ENCODE measurements around the gene IL6ST.
"Not testable (repeated sequence)": the region's sequence is repeated elsewhere in the genome, so short reads cannot be mapped to it uniquely, and the experiment has no call there.

IL6ST gene

GRCh38 chr5:55988979-55989638 lies 5.7 kb downstream of the IL6ST start:
- TF ChIP-seq CTCF (IDR thresholded peaks at IDR 0.05): no peak
- no peak overlapping the region for H3K27ac ChIP-seq
- DNase-seq: no peak
- no peaks in the 10 kb centered on the region for H3K9me3 ChIP-seq
- H3K27me3 ChIP-seq: no peaks in the 10 kb centered on the region
- intact Hi-C loops (cut with DNase I; ENCODE audit: low total_unique reads): no loop called here
- H3K4me3 ChIP-seq: no peak overlapping the region
- peaks cover 0 to 63% (median 35%) of the 10 kb centered on the region in 4 donors for H3K4me1 ChIP-seq
- H3K36me3 ChIP-seq: no peaks in the 10 kb centered on the region

- H3K36me3 ChIP-seq; H3K9me3 ChIP-seq; intact Hi-C loops (cut with DNase I; ENCODE audit: low total_unique reads); H3K27ac ChIP-seq; DNase-seq; H3K4me3 ChIP-seq; H3K27me3 ChIP-seq: not testable (repeated sequence)
- peaks cover 0 to 70% (median 40%) of the 10 kb centered on the region in 4 donors for H3K4me1 ChIP-seq
These were observed 6.3 kb downstream of the IL6ST start for GRCh38 chr5:55988428-55988827.

- intact Hi-C loops (cut with DNase I; ENCODE audit: low total_unique reads): no loop called here
- no peak for TF ChIP-seq CTCF (IDR thresholded peaks at IDR 0.05)
- peaks cover 0 to under 1% (median 0%) of the 10 kb centered on the region in 3 donors for H3K36me3 ChIP-seq
- H3K4me3 ChIP-seq: no peak overlapping the region
- H3K9me3 ChIP-seq: no peaks in the 10 kb centered on the region
- H3K4me1 ChIP-seq: peaks cover 0 to 64% (median 37%) of the 10 kb centered on the region in 4 donors
- H3K27ac ChIP-seq: no peak overlapping the region
- DNase-seq: no peak
- H3K27me3 ChIP-seq: no peaks in the 10 kb centered on the region
These were observed 7.8 kb downstream of the IL6ST start for GRCh38 chr5:55986931-55987330.

- H3K4me1 ChIP-seq: peaks cover 0 to 51% (median 26%) of the 10 kb centered on the region in 4 donors
- no peak overlapping the region for H3K4me3 ChIP-seq
- no peak for DNase-seq
- intact Hi-C loops (cut with DNase I; ENCODE audit: low total_unique reads): no loop called here
- peaks cover 0 to 18% (median 15%) of the 10 kb centered on the region in 3 donors for H3K36me3 ChIP-seq
- no peaks in the 10 kb centered on the region for H3K9me3 ChIP-seq
- H3K27me3 ChIP-seq: no peaks in the 10 kb centered on the region
- no peak for TF ChIP-seq CTCF (IDR thresholded peaks at IDR 0.05)
- H3K27ac ChIP-seq: no peak overlapping the region
These were observed 9.6 kb downstream of the IL6ST start for GRCh38 chr5:55985181-55985580.

GRCh38 chr5:55983986-55984385 lies 10.8 kb downstream of the IL6ST start:
- no peak overlapping the region for H3K4me3 ChIP-seq
- H3K9me3 ChIP-seq: no peaks in the 10 kb centered on the region
- H3K36me3 ChIP-seq: peaks cover 0 to 21% (median 20%) of the 10 kb centered on the region in 3 donors
- intact Hi-C loops (cut with DNase I; ENCODE audit: low total_unique reads): no loop called here
- no peak overlapping the region for H3K27ac ChIP-seq
- H3K4me1 ChIP-seq: peaks cover 0 to 39% (median 18%) of the 10 kb centered on the region in 4 donors
- no peaks in the 10 kb centered on the region for H3K27me3 ChIP-seq
- DNase-seq: no peak
- TF ChIP-seq CTCF (IDR thresholded peaks at IDR 0.05): no peak

- H3K4me1 ChIP-seq: peaks cover 0 to 37% (median 16%) of the 10 kb centered on the region in 4 donors
- H3K27ac ChIP-seq: no peak overlapping the region
- intact Hi-C loops (cut with DNase I; ENCODE audit: low total_unique reads): no loop called here
- H3K4me3 ChIP-seq: no peak overlapping the region
- H3K36me3 ChIP-seq: peaks cover 0 to 21% (median 20%) of the 10 kb centered on the region in 3 donors
- no peak for TF ChIP-seq CTCF (IDR thresholded peaks at IDR 0.05)
- H3K9me3 ChIP-seq: no peaks in the 10 kb centered on the region
- H3K27me3 ChIP-seq: no peaks in the 10 kb centered on the region
- no peak for DNase-seq
These were observed 11.8 kb downstream of the IL6ST start for GRCh38 chr5:55982957-55983381.
